A204.1 (cell line): ENCODE results near the gene LRRC75A.

Experiments used
- FAIRE-seq: peaks from 2 replicates; lab custom pipeline; 2012; peaks lifted over from hg19 to GRCh38; lab: Jason Lieb, UNC

LRRC75A gene

GRCh38 chr17:16493531-16494046 lies 1.6 kb upstream of the LRRC75A start:
- FAIRE-seq, result no peak

GRCh38 chr17:16492613-16493530 lies 879 bp upstream of the LRRC75A start:
- FAIRE-seq, result no peak

DNA sequence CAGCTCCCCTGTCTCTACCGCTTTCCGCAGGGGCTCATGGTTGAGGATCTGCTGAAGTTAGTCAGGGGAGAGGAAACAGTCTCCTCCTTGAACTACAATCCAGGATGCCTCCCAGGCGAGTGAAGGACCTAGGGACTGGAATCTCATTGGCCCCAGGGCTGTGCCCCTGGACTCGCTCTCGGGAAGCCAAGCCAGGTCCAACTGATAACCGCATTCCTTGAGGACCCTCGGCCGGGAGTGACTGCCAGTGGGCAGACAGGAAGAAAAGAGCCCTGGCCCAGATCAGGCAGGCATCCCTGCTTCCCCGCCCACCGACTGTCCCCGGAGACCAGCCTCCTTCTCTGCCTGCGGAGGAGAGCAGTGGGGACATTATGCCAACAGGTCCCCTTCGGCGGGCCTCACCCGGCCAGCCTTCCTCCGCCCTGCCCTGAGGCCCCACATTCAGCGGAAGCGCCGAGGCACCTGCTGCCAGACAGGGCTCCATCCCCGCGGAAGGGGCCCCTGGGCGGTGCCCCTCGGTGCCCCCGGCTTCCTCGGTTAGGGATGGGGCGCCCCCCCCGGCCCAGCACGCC lies 776 bp downstream of the LRRC75A start:
- no peak for FAIRE-seq

DNA sequence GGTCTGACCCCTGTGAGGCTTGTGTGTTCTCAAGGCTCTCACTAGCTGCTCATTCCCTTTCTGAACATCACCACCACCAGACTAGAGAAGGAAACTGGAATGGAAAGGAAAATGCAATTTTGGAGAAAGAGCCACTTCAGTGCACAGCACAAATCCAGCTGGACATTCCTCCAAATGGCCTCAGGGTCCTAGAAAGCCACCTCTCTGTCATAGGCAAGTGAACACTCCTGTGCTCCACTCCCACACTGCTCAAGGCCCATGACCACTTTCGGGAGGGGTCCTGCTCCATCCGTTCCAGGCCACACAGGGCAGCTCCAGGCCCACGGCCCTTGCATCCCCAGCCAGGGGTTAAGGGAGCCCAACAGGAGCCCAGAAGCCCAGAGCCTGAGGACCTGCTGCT lies 2.6 kb downstream of the LRRC75A start:
- no peak for FAIRE-seq

- no peak for FAIRE-seq
Measured at GRCh38 chr17:16488968-16489337, 3.0 kb downstream of the LRRC75A start.

GRCh38 chr17:16488186-16488967 lies 3.6 kb downstream of the LRRC75A start:
- no peak for FAIRE-seq

- FAIRE-seq, result no peak
Measured at GRCh38 chr17:16486373-16487250, 5.4 kb downstream of the LRRC75A start.

GRCh38 chr17:16484445-16485175 lies 7.4 kb downstream of the LRRC75A start:
- FAIRE-seq, result no peak

- no peak for FAIRE-seq
Measured at GRCh38 chr17:16483021-16483645, 8.9 kb downstream of the LRRC75A start.

DNA sequence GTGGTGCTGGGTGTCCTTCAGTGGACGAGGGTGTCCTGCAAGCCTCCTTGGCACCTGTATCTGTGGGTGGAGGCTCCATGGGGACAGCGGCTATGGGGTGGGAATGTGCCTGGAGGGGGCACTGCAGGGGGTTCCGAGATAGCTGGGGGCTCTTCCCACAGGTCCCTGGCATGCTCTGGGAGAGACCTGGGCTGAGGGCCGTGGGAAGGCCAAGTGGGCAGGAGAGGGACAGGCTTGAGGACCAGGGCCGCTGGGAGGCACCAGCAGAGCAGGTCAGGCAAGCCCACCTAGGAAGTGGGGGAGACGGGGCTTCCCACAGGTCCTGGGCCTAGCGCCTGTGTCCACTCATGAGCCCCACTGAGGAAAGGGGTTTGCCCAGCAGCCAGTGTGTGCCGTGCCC lies 9.7 kb downstream of the LRRC75A start:
- no peak for FAIRE-seq

DNA sequence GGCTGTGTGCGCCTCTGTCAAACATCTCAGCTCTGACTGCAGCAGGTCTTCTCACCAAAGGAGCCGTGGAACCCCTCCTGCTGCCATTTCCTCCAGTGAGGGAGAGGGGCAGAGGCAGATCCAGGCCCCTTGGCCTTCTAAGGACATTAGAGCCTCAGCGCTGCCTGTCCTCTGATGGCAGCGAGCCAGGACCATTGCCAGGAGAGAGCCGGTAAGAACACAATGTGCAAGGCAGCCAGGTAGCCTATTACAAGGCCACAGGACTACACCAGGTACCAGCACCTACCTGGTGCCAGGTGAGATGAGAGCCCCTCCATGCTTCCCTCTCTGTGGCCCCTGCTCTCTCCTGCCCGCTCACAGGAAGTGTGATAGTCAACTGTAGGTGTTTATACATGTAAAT lies 11.0 kb downstream of the LRRC75A start:
- FAIRE-seq, result no peak

GRCh38 chr17:16479264-16479663 lies 12.7 kb downstream of the LRRC75A start:
- FAIRE-seq, result no peak

GRCh38 chr17:16478649-16479048 lies 13.3 kb downstream of the LRRC75A start:
- FAIRE-seq, result no peak

DNA sequence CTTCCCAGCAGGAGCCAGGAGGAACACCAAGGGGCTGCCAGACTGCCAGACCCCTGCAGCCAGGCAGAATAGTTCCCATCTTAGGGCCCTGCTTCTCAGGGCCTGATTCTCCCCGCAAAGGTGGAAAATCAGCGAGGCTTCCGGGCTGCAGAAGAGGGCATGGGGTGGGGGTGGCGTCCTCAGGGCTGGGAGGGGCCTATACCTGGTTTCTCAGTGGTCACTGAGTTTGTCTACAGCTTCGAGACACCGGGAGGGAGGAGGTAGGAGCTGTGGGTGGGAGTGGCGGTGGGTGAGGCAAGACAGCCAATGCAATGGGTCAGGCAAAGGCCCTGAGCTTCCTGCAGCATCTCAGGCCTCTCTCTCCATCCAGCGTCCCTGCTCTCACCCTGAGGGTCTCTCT lies 14.3 kb downstream of the LRRC75A start:
- no peak for FAIRE-seq

GRCh38 chr17:16477255-16477654 lies 14.7 kb downstream of the LRRC75A start:
- FAIRE-seq, result no peak

DNA sequence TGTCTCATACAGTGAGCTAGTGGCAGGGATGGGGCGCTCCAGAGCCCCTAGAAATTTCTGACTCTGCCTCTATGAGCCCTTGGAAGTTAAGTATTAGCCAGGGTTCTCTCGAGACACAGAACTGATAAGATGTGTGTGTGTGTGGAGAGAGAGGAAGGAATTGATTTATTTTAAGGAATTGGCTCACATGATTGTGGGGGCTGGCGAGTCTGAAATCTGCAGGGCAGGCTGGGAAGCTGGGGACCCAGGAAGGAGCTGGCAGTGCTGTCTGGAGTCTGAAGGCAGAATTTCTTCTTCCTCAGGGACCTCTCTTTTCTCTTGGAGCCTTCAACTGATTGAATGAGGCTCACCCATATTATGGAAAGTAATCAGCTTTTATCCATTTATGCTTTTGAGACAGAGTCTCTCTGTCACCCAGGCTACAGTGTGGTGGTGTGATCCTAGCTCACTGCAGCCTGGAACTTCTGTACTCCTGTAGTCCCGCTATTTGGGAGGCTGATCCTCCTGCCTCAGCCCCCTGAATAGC lies 16.8 kb downstream of the LRRC75A start:
- FAIRE-seq, result no peak

- no peak for FAIRE-seq
Measured at GRCh38 chr17:16474012-16474725, 17.8 kb downstream of the LRRC75A start.

- FAIRE-seq, result no peak
Measured at GRCh38 chr17:16473044-16474011, 18.7 kb downstream of the LRRC75A start.

GRCh38 chr17:16472539-16472938 lies 19.5 kb downstream of the LRRC75A start:
- FAIRE-seq, result no peak
